HepG2 (cell line): Measurements from ENCODE around the gene CDC6. TPM values are rescaled to one million over a fixed set of nuclear protein-coding genes. Genes with fewer than 3 reads are reported as not detected.

Experiments used
- CHCHD3 ChIP-seq: sonication (generic); formaldehyde crosslinking; IDR thresholded peaks from 2 replicates; pipeline ENCODE4 v1.8.0; 2022; ENCODE audit warnings: mild to moderate bottlenecking, missing genetic modification reagents, moderate library complexity
- KLF6 ChIP-seq: IDR thresholded peaks from 2 replicates; pipeline ENCODE4 v1.8.0; 2016; ENCODE audit warnings: missing biosample characterization, missing genetic modification reagents
- MTA1 ChIP-seq: sonication (generic); formaldehyde crosslinking; IDR thresholded peaks from 2 replicates; pipeline ENCODE4 v1.4.0; 2020; ENCODE audit warnings: missing genetic modification reagents, mild to moderate bottlenecking, borderline replicate concordance
- NFE2L1 ChIP-seq: sonication (generic); formaldehyde crosslinking; IDR thresholded peaks from 2 replicates; pipeline ENCODE4 v1.4.0; 2020; ENCODE audit warnings: missing genetic modification reagents, mild to moderate bottlenecking, borderline replicate concordance
- PITX1 ChIP-seq: sonication (generic); formaldehyde crosslinking; IDR thresholded peaks from 2 replicates; pipeline ENCODE4 v1.5.1; 2020; ENCODE audit warnings: mild to moderate bottlenecking, missing genetic modification reagents
- RFXANK ChIP-seq: IDR thresholded peaks from 2 replicates; pipeline ENCODE4 v1.6.1; 2016
- SIN3A ChIP-seq: IDR thresholded peaks from 2 replicates; pipeline ENCODE4 v1.6.1; 2011; ENCODE audit warnings: low read depth, mild to moderate bottlenecking, control low read depth, low read length, borderline replicate concordance
- SMYD3 ChIP-seq: sonication (generic); formaldehyde crosslinking; IDR thresholded peaks from 2 replicates; pipeline ENCODE4 v1.8.1; 2023; ENCODE audit warnings: mild to moderate bottlenecking, missing genetic modification reagents
- TBP ChIP-seq: sonication (generic); formaldehyde crosslinking; IDR thresholded peaks from 2 replicates; pipeline ENCODE4 v1.5.0; 2020; ENCODE audit warnings: missing genetic modification reagents
- ZSCAN29 ChIP-seq: sonication (generic); formaldehyde crosslinking; conservative IDR thresholded peaks from 2 replicates; pipeline ENCODE4 v1.4.0; 2020; ENCODE audit warnings: mild to moderate bottlenecking, missing genetic modification reagents
- polyA plus RNA-seq, 8 experiments: library from polyadenylated mRNA; depleted of rRNA in 3 of 8; stranded (reverse) in 7 of 8; unstranded in 1 of 8; fragments of >200 nt; fragmentation: Illumina TruSeq in 4 of 8; extraction: Trizol in 4 of 8; gene quantifications; 2 replicates each; pipeline versions ENCODE4 v1.2.1 to v1.2.3, GENCODE V29; 2011 to 2016; ENCODE audit warnings: low read depth in 4 of 8, missing spikeins in 1 of 8, mixed read lengths in 1 of 8; ENCODE audit not compliant: insufficient read depth in 1 of 8
- total RNA-seq, 5 experiments: library from RNA; depleted of rRNA; stranded (reverse); fragments of >200 nt; fragmentation: Illumina TruSeq; extraction: Trizol; gene quantifications; 2 replicates each; pipeline ENCODE4 v1.2.3, GENCODE V29; 2016; ENCODE audit warnings: low read depth in 1 of 5
- TF ChIP-seq, protein P1 (sequence below): sonication (generic); formaldehyde crosslinking; conservative IDR thresholded peaks from 2 replicates; pipeline ENCODE4 v1.4.0; 2020; ENCODE audit warnings: missing genetic modification reagents
- TF ChIP-seq, protein P2 (sequence below): sonication (generic); formaldehyde crosslinking; IDR thresholded peaks from 2 replicates; pipeline ENCODE4 v1.4.0; 2020; ENCODE audit warnings: mild to moderate bottlenecking, missing genetic modification reagents, borderline replicate concordance
- TF ChIP-seq, protein P3 (sequence below): sonication (generic); formaldehyde crosslinking; IDR thresholded peaks from 2 replicates; pipeline ENCODE4 v1.5.0; 2020; ENCODE audit warnings: missing genetic modification reagents, mild to moderate bottlenecking, borderline replicate concordance
- TF ChIP-seq, protein P4 (sequence below): sonication (generic); formaldehyde crosslinking; IDR thresholded peaks from 2 replicates; pipeline ENCODE4 v1.4.0; 2020; ENCODE audit warnings: missing genetic modification reagents, borderline replicate concordance
- TF ChIP-seq, protein P5 (sequence below): sonication (generic); formaldehyde crosslinking; IDR thresholded peaks from 2 replicates; pipeline ENCODE4 v1.4.0; 2020; ENCODE audit warnings: mild to moderate bottlenecking, missing genetic modification reagents

Gene CDC6
- total and polyA plus RNA-seq, 2 of the 13 experiments (the other 11 are each of a cell fraction or from before 2014, with no cell fraction given), result 17.4 to 114 TPM

DNA sequence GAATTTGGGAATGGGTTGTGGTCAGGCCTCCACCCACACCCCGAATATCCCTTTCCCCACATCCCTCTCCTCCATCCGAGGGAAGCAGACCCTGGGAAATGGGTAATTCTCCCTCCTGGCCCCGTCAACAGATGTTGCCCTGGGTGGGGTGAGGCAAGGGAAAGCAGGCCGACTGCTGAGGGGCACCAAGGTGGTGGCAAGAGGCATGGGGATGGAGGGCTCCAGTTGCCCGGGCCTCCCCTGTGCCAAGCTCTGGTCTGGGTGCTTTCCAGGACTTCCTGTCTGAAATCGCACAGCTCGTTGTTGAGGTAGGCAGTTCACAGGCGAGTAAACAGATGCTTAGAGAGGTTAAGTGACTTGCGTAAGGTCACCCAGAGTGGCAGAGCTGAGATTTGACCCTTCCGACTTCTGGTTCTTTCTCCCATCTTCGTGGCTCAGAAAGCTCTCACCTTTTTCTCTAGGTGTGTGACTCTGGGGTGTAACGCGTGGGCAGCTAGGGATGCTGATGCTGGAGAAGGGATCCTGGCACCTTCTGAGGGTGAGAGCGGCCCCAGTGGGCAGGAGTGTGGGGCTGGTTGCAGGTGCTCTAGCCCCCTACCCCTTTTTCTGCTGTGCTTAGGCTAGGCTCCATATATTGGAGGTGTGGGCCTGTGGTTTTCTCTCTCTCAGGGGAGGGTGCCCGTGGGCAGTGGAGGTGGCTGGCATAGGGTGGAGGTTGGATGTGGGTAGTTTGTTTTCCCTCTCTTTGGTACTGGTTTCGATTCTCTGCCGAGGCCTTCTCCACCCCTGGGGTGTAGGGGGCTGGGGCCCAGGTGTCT lies 38.5 kb downstream of the CDC6 start (continued):
- TF ChIP-seq, protein P1, sequence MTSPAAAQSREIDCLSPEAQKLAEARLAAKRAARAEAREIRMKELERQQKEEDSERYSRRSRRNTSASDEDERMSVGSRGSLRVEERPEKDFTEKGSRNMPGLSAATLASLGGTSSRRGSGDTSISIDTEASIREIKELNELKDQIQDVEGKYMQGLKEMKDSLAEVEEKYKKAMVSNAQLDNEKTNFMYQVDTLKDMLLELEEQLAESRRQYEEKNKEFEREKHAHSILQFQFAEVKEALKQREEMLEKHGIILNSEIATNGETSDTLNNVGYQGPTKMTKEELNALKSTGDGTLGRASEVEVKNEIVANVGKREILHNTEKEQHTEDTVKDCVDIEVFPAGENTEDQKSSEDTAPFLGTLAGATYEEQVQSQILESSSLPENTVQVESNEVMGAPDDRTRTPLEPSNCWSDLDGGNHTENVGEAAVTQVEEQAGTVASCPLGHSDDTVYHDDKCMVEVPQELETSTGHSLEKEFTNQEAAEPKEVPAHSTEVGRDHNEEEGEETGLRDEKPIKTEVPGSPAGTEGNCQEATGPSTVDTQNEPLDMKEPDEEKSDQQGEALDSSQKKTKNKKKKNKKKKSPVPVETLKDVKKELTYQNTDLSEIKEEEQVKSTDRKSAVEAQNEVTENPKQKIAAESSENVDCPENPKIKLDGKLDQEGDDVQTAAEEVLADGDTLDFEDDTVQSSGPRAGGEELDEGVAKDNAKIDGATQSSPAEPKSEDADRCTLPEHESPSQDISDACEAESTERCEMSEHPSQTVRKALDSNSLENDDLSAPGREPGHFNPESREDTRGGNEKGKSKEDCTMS, result no peak
- TF ChIP-seq PITX1 (CRISPR knock-in tag) (peak; percentile 33), SIN3A (no peak), RFXANK (no peak), ZSCAN29 (CRISPR knock-in tag) (no peak), NFE2L1 (no peak), CHCHD3 (CRISPR knock-in tag) (no peak), SMYD3 (CRISPR knock-in tag) (no peak), MTA1 (no peak), KLF6 (CRISPR knock-in tag) (no peak), TBP (CRISPR knock-in tag) (no peak)
- TF ChIP-seq, protein P2, sequence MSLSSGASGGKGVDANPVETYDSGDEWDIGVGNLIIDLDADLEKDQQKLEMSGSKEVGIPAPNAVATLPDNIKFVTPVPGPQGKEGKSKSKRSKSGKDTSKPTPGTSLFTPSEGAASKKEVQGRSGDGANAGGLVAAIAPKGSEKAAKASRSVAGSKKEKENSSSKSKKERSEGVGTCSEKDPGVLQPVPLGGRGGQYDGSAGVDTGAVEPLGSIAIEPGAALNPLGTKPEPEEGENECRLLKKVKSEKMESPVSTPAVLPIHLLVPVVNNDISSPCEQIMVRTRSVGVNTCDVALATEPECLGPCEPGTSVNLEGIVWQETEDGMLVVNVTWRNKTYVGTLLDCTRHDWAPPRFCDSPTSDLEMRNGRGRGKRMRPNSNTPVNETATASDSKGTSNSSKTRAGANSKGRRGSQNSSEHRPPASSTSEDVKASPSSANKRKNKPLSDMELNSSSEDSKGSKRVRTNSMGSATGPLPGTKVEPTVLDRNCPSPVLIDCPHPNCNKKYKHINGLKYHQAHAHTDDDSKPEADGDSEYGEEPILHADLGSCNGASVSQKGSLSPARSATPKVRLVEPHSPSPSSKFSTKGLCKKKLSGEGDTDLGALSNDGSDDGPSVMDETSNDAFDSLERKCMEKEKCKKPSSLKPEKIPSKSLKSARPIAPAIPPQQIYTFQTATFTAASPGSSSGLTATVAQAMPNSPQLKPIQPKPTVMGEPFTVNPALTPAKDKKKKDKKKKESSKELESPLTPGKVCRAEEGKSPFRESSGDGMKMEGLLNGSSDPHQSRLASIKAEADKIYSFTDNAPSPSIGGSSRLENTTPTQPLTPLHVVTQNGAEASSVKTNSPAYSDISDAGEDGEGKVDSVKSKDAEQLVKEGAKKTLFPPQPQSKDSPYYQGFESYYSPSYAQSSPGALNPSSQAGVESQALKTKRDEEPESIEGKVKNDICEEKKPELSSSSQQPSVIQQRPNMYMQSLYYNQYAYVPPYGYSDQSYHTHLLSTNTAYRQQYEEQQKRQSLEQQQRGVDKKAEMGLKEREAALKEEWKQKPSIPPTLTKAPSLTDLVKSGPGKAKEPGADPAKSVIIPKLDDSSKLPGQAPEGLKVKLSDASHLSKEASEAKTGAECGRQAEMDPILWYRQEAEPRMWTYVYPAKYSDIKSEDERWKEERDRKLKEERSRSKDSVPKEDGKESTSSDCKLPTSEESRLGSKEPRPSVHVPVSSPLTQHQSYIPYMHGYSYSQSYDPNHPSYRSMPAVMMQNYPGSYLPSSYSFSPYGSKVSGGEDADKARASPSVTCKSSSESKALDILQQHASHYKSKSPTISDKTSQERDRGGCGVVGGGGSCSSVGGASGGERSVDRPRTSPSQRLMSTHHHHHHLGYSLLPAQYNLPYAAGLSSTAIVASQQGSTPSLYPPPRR (CRISPR knock-in tag), result peak; percentile 81; the same call in 1 of the 2 replicates
- TF ChIP-seq, protein P3, sequence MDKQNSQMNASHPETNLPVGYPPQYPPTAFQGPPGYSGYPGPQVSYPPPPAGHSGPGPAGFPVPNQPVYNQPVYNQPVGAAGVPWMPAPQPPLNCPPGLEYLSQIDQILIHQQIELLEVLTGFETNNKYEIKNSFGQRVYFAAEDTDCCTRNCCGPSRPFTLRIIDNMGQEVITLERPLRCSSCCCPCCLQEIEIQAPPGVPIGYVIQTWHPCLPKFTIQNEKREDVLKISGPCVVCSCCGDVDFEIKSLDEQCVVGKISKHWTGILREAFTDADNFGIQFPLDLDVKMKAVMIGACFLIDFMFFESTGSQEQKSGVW (CRISPR knock-in tag), result no peak
- TF ChIP-seq, protein P4, sequence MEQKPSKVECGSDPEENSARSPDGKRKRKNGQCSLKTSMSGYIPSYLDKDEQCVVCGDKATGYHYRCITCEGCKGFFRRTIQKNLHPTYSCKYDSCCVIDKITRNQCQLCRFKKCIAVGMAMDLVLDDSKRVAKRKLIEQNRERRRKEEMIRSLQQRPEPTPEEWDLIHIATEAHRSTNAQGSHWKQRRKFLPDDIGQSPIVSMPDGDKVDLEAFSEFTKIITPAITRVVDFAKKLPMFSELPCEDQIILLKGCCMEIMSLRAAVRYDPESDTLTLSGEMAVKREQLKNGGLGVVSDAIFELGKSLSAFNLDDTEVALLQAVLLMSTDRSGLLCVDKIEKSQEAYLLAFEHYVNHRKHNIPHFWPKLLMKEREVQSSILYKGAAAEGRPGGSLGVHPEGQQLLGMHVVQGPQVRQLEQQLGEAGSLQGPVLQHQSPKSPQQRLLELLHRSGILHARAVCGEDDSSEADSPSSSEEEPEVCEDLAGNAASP, result no peak
- TF ChIP-seq, protein P5, sequence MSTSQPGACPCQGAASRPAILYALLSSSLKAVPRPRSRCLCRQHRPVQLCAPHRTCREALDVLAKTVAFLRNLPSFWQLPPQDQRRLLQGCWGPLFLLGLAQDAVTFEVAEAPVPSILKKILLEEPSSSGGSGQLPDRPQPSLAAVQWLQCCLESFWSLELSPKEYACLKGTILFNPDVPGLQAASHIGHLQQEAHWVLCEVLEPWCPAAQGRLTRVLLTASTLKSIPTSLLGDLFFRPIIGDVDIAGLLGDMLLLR (CRISPR knock-in tag), result no peak
